Tibial nerve (tissue), 4 donors: ENCODE measurements around the gene SLC22A25. TPM values are rescaled to one million over a fixed set of nuclear protein-coding genes. Genes with fewer than 3 reads are reported as not detected.

Experiments
- DNase-seq, 2 donors: peaks; one replicate each; pipeline ENCODE4 v3.0.0-alpha.2; 2019; ENCODE audit warnings: low spot score in 2 of 2
- H3K27ac ChIP-seq, 4 donors: fragments of 200-600 bp; sonication (generic) in 3 of 4; one replicate each; pipeline ENCODE4 v1.5.1; 2017 to 2019; ENCODE audit warnings: mild to moderate bottlenecking in 1 of 4
- H3K27me3 ChIP-seq, 2 donors: fragments of 200-600 bp; sonication (generic) in 1 of 2; one replicate each; pipeline versions ENCODE4 v1.5.1 to v1.6.0; 2017 to 2019
- H3K36me3 ChIP-seq, 3 donors: fragments of 200-600 bp; sonication (generic); one replicate each; pipeline ENCODE4 v1.5.1; 2018 to 2019
- H3K4me1 ChIP-seq, 4 donors: fragments of 200-600 bp; sonication (generic) in 3 of 4; one replicate each; pipeline ENCODE4 v1.5.1; 2017 to 2019
- H3K4me3 ChIP-seq, 4 donors: fragments of 200-600 bp; sonication (generic) in 3 of 4; one replicate each; pipeline ENCODE4 v1.5.1; 2017 to 2019; ENCODE audit warnings: mild to moderate bottlenecking in 1 of 4, moderate library complexity in 1 of 4
- H3K9me3 ChIP-seq, 4 donors: fragments of 200-600 bp; sonication (generic) in 3 of 4; one replicate each; pipeline ENCODE4 v1.5.1; 2017 to 2019
- CTCF ChIP-seq, 5 experiments: fragments of 200-600 bp in 3 of 5; fragments of 450-650 bp in 2 of 5; sonication (generic) in 3 of 5; IDR thresholded peaks; one replicate each; pipeline ENCODE4 v1.5.1; 2016 to 2019; ENCODE audit warnings: antibody characterized with exemption in 5 of 5, mild to moderate bottlenecking in 3 of 5, moderate library complexity in 2 of 5
- EP300 ChIP-seq, 2 donors: sonication (generic); formaldehyde crosslinking; IDR thresholded peaks; one replicate each; pipeline ENCODE4 v1.6.1; 2017; ENCODE audit warnings: antibody characterized with exemption in 2 of 2, mild to moderate bottlenecking in 1 of 2
- POLR2A ChIP-seq, 2 donors: fragments of 450-650 bp; IDR thresholded peaks; one replicate each; pipeline ENCODE4 v1.6.1; 2017; ENCODE audit warnings: antibody characterized with exemption in 2 of 2, mild to moderate bottlenecking in 2 of 2, moderate library complexity in 2 of 2
- WGBS, 2 donors: methylation state at CpG; one replicate each; pipeline ENCODE4 v1.1.5; 2018; 5-methylcytosine and 5-hydroxymethylcytosine counted together
- total RNA-seq, 4 donors: library from RNA; depleted of rRNA; stranded (reverse); fragments of >200 nt; gene quantifications; one replicate each; pipeline ENCODE4 v1.1.0, GENCODE V29; 2016

The SLC22A25 gene
- total RNA-seq, 4 donors from 2014 or later, result not detected

GRCh38 chr11:63229815-63230214 is 13.6 kb downstream of the SLC22A25 start:
- WGBS, 2 donors, result 19 to 29% methylated on average over 1 of the region's 1 CpG
- Histone ChIP-seq H3K27me3 (no peaks in the 10 kb centered on the region), H3K9me3 (peaks cover 0 to 5% (median 0%) of the 10 kb centered on the region in 4 donors), H3K27ac (no peak overlapping the region), H3K36me3 (no peaks in the 10 kb centered on the region), H3K4me3 (no peak overlapping the region), H3K4me1 (no peaks in the 10 kb centered on the region)
- DNase-seq, result no peak
- TF ChIP-seq EP300 (IDR thresholded peaks at IDR 0.05), result no peak
- no peak for TF ChIP-seq CTCF (IDR thresholded peaks at IDR 0.05)
- no peak for TF ChIP-seq POLR2A (IDR thresholded peaks at IDR 0.05)

GRCh38 chr11:63227521-63228107 is 15.8 kb downstream of the SLC22A25 start:
- Histone ChIP-seq H3K4me1 (no peaks in the 10 kb centered on the region), H3K4me3 (no peak overlapping the region), H3K27ac (no peak overlapping the region), H3K27me3 (no peaks in the 10 kb centered on the region), H3K36me3 (no peaks in the 10 kb centered on the region), H3K9me3 (peaks cover 0 to 5% (median 0%) of the 10 kb centered on the region in 4 donors)
- no peak for TF ChIP-seq CTCF (IDR thresholded peaks at IDR 0.05)
- TF ChIP-seq EP300 (IDR thresholded peaks at IDR 0.05), result no peak
- TF ChIP-seq POLR2A (IDR thresholded peaks at IDR 0.05), result no peak
- whole genome bisulfite sequencing, 2 donors, result 67 to 82% methylated on average over 1 to 2 of the region's 2 CpGs
- DNase-seq, result no peak

GRCh38 chr11:63226488-63227114 is 16.8 kb downstream of the SLC22A25 start:
- Histone ChIP-seq H3K9me3 (peaks cover 0 to 5% (median 0%) of the 10 kb centered on the region in 4 donors), H3K36me3 (no peaks in the 10 kb centered on the region), H3K27me3 (no peaks in the 10 kb centered on the region), H3K27ac (no peak overlapping the region), H3K4me1 (no peaks in the 10 kb centered on the region), H3K4me3 (no peak overlapping the region)
- no peak for TF ChIP-seq EP300 (IDR thresholded peaks at IDR 0.05)
- TF ChIP-seq POLR2A (IDR thresholded peaks at IDR 0.05), result no peak
- TF ChIP-seq CTCF (IDR thresholded peaks at IDR 0.05), result no peak
- 78 to 100% methylated on average over 1 of the region's 1 CpG for WGBS, 2 donors
- no peak for DNase-seq

GRCh38 chr11:63214093-63214492 is 29.3 kb downstream of the SLC22A25 start:
- Histone ChIP-seq H3K4me3 (no peak overlapping the region), H3K4me1 (no peaks in the 10 kb centered on the region), H3K9me3 (peaks cover 0 to 3% (median 0%) of the 10 kb centered on the region in 4 donors), H3K36me3 (no peaks in the 10 kb centered on the region), H3K27me3 (no peaks in the 10 kb centered on the region), H3K27ac (no peak overlapping the region)
- WGBS, 2 donors, result 81 to 85% methylated on average over 4 of the region's 4 CpGs
- TF ChIP-seq CTCF (IDR thresholded peaks at IDR 0.05), result no peak
- TF ChIP-seq POLR2A (IDR thresholded peaks at IDR 0.05), result no peak
- no peak for TF ChIP-seq EP300 (IDR thresholded peaks at IDR 0.05)
- no peak for DNase-seq

GRCh38 chr11:63212742-63213141 is 30.7 kb downstream of the SLC22A25 start:
- DNase-seq, result no peak
- no peak for TF ChIP-seq EP300 (IDR thresholded peaks at IDR 0.05)
- TF ChIP-seq POLR2A (IDR thresholded peaks at IDR 0.05), result no peak
- peak in 1 of 5 experiments; percentile 21 for TF ChIP-seq CTCF (IDR thresholded peaks at IDR 0.05)
- H3K36me3 ChIP-seq, result no peaks in the 10 kb centered on the region
- H3K27me3 ChIP-seq, result no peaks in the 10 kb centered on the region
- H3K27ac ChIP-seq, result no peak overlapping the region
- H3K4me1 ChIP-seq, result no peaks in the 10 kb centered on the region
- H3K9me3 ChIP-seq, result peaks cover 0 to 3% (median 0%) of the 10 kb centered on the region in 4 donors
- 2 to 11% methylated on average over 2 of the region's 2 CpGs for WGBS, 2 donors
- H3K4me3 ChIP-seq, result no peak overlapping the region
